ENCODE results near the gene STAU1. TPM values are rescaled to one million over a fixed set of nuclear protein-coding genes. Genes with fewer than 3 reads are reported as not detected.
A peak's percentile ranks its signal among the peaks of the same experiment; 100 is the strongest.

The STAU1 gene
- total RNA-seq, 2 experiments from 2014 or later: 61.4 to 65.8 TPM

- peaks cover 72% of the 10 kb centered on the region for H3K4me1 Mint-ChIP-seq (ENCODE audit: low read depth)
- DNase-seq (peak in 1 of 14 experiments; percentile 22), ATAC-seq (ENCODE audit: poor library complexity) (no peak)
- H3K4me3 Mint-ChIP-seq: peak overlapping the region; percentile 37
- POLR2A ChIA-PET: interaction anchor here (0.6 to 0.9 kb wide), 3 partner anchors 12 to 21 kb away, joined by 3 to 4 read pairs (median 3); partner anchors contain the start of gene STAU1
- no peaks in the 10 kb centered on the region for H3K9me3 Mint-ChIP-seq
- peaks cover 68% of the 10 kb centered on the region for H3K36me3 Mint-ChIP-seq (ENCODE audit: low read depth)
- CTCF ChIA-PET: interaction anchor here (1.0 kb wide), 1 partner anchor 50 kb away, joined by 3 read pairs; no protein-coding TSS in a partner anchor
- Histone ChIP-seq H3K4me1 (ENCODE audit: insufficient read depth, low read length) (peaks cover 12% of the 10 kb centered on the region), H3K4me3 (ENCODE audit: low read length) (no peak overlapping the region), H3K27me3 (ENCODE audit: control insufficient read depth in 1 of 2, insufficient read depth in 2 of 2, low read length in 2 of 2) (no peaks in the 10 kb centered on the region), H3K9me3 (ENCODE audit: control insufficient read depth in 1 of 2, insufficient read depth in 1 of 2, low read length in 2 of 2) (no peaks in the 10 kb centered on the region), H3K36me3 (ENCODE audit: insufficient read depth, low read length) (peaks cover 38% of the 10 kb centered on the region), H3K27ac (ENCODE audit: low read depth in 1 of 2, low read length in 2 of 2) (no peak overlapping the region)
- H3K27me3 Mint-ChIP-seq: no peaks in the 10 kb centered on the region
- intact Hi-C loops (cut with DNase I, micrococcal nuclease): no loop called here
- peak overlapping the region; percentile 74 for H3K27ac Mint-ChIP-seq
- no peak for TF ChIP-seq CTCF (IDR thresholded peaks at IDR 0.05)
Observed at GRCh38 chr20:49166534-49167449, 21.3 kb downstream of the STAU1 start.

- peaks cover 17% of the 10 kb centered on the region for H3K4me1 ChIP-seq (ENCODE audit: insufficient read depth, low read length)
- ChIA-PET POLR2A (interaction anchor here (0.7 kb wide), 1 partner anchor 21 kb away, joined by 3 read pairs; no protein-coding TSS in a partner anchor), CTCF (no interaction called here)
- H3K4me3 ChIP-seq (ENCODE audit: low read length): no peak overlapping the region
- no peaks in the 10 kb centered on the region for H3K9me3 ChIP-seq (ENCODE audit: control insufficient read depth in 1 of 2, insufficient read depth in 1 of 2, low read length in 2 of 2)
- no peaks in the 10 kb centered on the region for H3K9me3 Mint-ChIP-seq
- H3K27me3 Mint-ChIP-seq: no peaks in the 10 kb centered on the region
- no peak overlapping the region for H3K4me3 Mint-ChIP-seq
- H3K4me1 Mint-ChIP-seq (ENCODE audit: low read depth): peaks cover 74% of the 10 kb centered on the region
- no peak for ATAC-seq (ENCODE audit: poor library complexity)
- TF ChIP-seq CTCF (IDR thresholded peaks at IDR 0.05): no peak
- peaks cover 69% of the 10 kb centered on the region for H3K36me3 Mint-ChIP-seq (ENCODE audit: low read depth)
- peak overlapping the region; percentile 57 for H3K27ac Mint-ChIP-seq
- H3K27ac ChIP-seq (ENCODE audit: low read depth in 1 of 2, low read length in 2 of 2): no peak overlapping the region
- intact Hi-C loops (cut with DNase I, micrococcal nuclease): no loop called here
- DNase-seq: no peak
- H3K27me3 ChIP-seq (ENCODE audit: control insufficient read depth in 1 of 2, insufficient read depth in 2 of 2, low read length in 2 of 2): no peaks in the 10 kb centered on the region
- peaks cover 40% of the 10 kb centered on the region for H3K36me3 ChIP-seq (ENCODE audit: insufficient read depth, low read length)
Observed at GRCh38 chr20:49165611-49166010, 22.5 kb downstream of the STAU1 start.

- Mint-ChIP-seq H3K36me3 (ENCODE audit: low read depth) (peaks cover 74% of the 10 kb centered on the region), H3K4me3 (no peak overlapping the region), H3K27ac (no peak overlapping the region), H3K9me3 (no peaks in the 10 kb centered on the region), H3K4me1 (ENCODE audit: low read depth) (peaks cover 64% of the 10 kb centered on the region), H3K27me3 (no peaks in the 10 kb centered on the region)
- ATAC-seq (ENCODE audit: poor library complexity) (no peak), DNase-seq (no peak)
- POLR2A ChIA-PET: no interaction called here
- CTCF ChIA-PET: interaction anchor here (0.6 kb wide), 1 partner anchor 90 kb away, joined by 5 read pairs; no protein-coding TSS in a partner anchor
- Histone ChIP-seq H3K27me3 (ENCODE audit: control insufficient read depth in 1 of 2, insufficient read depth in 2 of 2, low read length in 2 of 2) (no peaks in the 10 kb centered on the region), H3K9me3 (ENCODE audit: control insufficient read depth in 1 of 2, insufficient read depth in 1 of 2, low read length in 2 of 2) (no peaks in the 10 kb centered on the region), H3K36me3 (ENCODE audit: insufficient read depth, low read length) (peaks cover 42% of the 10 kb centered on the region), H3K4me1 (ENCODE audit: insufficient read depth, low read length) (peaks cover 12% of the 10 kb centered on the region), H3K27ac (ENCODE audit: low read depth in 1 of 2, low read length in 2 of 2) (no peak overlapping the region), H3K4me3 (ENCODE audit: low read length) (no peak overlapping the region)
- intact Hi-C loops (cut with DNase I, micrococcal nuclease): no loop called here
- no peak for TF ChIP-seq CTCF (IDR thresholded peaks at IDR 0.05)
Observed at GRCh38 chr20:49163696-49164095, 24.4 kb downstream of the STAU1 start.

All from CD4-positive, alpha-beta T cell (primary cell).